Measurements from ENCODE around the gene RPS27A. TPM values are rescaled to one million over a fixed set of nuclear protein-coding genes. Genes with fewer than 3 reads are reported as not detected.

The RPS27A gene
- total and polyA plus RNA-seq, 9 of the 15 experiments (the other 6 are each of a cell fraction or from before 2014, with no cell fraction given) = 1,383 to 3,282 (median 2,242) TPM

- TF ChIP-seq PBX2 (CRISPR knock-in tag; IDR thresholded peaks at IDR 0.05; ENCODE audit: low read depth) (no peak), PBX2 (tag; conservative IDR thresholded peaks at IDR 0.05; ENCODE audit: low read depth) (no peak), ZNF740 (CRISPR knock-in tag; IDR thresholded peaks at IDR 0.05) (no peak), ZNF740 (tag; IDR thresholded peaks at IDR 0.05) (no peak), MAFF (IDR thresholded peaks at IDR 0.05; ENCODE audit: low read length) (no peak), CEBPB (tag; IDR thresholded peaks at IDR 0.05) (no peak), MYNN (IDR thresholded peaks at IDR 0.05) (no peak), MYNN (CRISPR knock-in tag; IDR thresholded peaks at IDR 0.05) (no peak), GTF2B (IDR thresholded peaks at IDR 0.05; ENCODE audit: extremely low read depth, insufficient read length) (peak; percentile 47), ATF3 (IDR thresholded peaks at IDR 0.05) (no peak), ATF3 (CRISPR knock-in tag; conservative IDR thresholded peaks at IDR 0.05) (peak; percentile 82), HMG20B (CRISPR knock-in tag; IDR thresholded peaks at IDR 0.05) (no peak), SRSF7 (optimal IDR thresholded peaks at IDR 0.05; ENCODE audit: low read depth, low read length) (no peak), ATF2 (CRISPR knock-in tag; IDR thresholded peaks at IDR 0.05) (no peak), KAT8 (IDR thresholded peaks at IDR 0.05; ENCODE audit: low read depth) (no peak), FOXA1 (IDR thresholded peaks at IDR 0.05; ENCODE audit: borderline replicate concordance) (no peak), RAD51 (IDR thresholded peaks at IDR 0.05; ENCODE audit: borderline replicate concordance, low read depth) (peak; percentile 28; the same call in 1 of the 2 replicates), HCFC1 (IDR thresholded peaks at IDR 0.05; ENCODE audit: low read depth, low read length) (peak; percentile 90)
- TF ChIP-seq, protein P1, sequence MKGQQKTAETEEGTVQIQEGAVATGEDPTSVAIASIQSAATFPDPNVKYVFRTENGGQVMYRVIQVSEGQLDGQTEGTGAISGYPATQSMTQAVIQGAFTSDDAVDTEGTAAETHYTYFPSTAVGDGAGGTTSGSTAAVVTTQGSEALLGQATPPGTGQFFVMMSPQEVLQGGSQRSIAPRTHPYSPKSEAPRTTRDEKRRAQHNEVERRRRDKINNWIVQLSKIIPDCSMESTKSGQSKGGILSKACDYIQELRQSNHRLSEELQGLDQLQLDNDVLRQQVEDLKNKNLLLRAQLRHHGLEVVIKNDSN (CRISPR knock-in tag; IDR thresholded peaks at IDR 0.05) = no peak
- TF ChIP-seq, protein P2, sequence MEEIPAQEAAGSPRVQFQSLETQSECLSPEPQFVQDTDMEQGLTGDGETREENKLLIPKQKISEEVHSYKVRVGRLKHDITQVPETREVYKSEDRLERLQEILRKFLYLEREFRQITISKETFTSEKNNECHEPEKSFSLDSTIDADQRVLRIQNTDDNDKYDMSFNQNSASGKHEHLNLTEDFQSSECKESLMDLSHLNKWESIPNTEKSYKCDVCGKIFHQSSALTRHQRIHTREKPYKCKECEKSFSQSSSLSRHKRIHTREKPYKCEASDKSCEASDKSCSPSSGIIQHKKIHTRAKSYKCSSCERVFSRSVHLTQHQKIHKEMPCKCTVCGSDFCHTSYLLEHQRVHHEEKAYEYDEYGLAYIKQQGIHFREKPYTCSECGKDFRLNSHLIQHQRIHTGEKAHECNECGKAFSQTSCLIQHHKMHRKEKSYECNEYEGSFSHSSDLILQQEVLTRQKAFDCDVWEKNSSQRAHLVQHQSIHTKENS (CRISPR knock-in tag; IDR thresholded peaks at IDR 0.05) = no peak
Observed at GRCh38 chr2:55232084-55232862, at the start of gene RPS27A, which contains the start of gene CLHC1 (continued).
